ENCODE results near the gene KMO. TPM values are rescaled to one million over a fixed set of nuclear protein-coding genes. Genes with fewer than 3 reads are reported as not detected.

Gene KMO
- total and polyA plus RNA-seq, 8 donors: 0.04 to 0.89 (median 0.23) TPM; not detected in 2

DNA sequence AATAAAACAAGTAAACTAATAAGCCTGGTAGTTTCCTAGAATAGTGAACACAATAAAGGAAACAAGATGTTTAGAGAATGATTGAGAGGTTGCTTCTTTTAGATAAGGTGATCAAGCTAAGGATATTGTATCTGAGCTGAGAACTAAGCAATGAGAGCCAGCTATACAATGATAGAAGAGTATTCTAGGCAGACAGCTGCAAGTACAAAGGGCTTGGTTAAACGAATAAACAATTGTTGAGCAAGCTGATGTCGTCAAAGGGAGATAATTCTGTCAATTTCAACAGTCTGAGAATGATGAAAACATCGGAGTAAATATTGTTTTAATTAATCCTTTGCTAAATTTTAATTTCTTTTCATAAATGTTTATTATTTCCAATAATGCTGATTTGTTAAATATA is 7.2 kb upstream of the KMO start:
- ATAC-seq: no peak
- WGBS, 2 donors: 38 to 45% methylated on average over 3 of the region's 3 CpGs

DNA sequence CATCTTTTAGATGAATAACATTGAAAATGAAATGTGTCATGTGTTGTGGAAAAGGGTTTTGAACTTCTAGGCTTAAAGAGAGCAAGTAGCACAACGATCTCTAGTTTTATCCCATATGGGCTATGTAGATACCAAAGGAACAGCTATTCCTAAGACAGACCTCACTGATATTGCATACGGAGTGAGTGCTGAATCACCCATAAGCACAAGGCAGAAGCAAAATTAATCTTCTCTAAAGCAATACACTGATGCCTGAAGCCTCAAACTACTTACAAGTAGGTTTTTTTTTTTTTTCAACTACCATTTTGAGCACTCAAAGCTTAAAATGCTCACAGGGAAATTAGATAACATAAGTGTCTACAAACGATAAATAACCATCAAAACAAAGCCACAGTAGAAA is 5.0 kb upstream of the KMO start:
- no peak for DNase-seq
- no peak for ATAC-seq
- Histone ChIP-seq H3K4me1 (no peaks in the 10 kb centered on the region), H3K27ac (no peak overlapping the region), H3K4me3 (no peak overlapping the region), H3K9me3 (no peaks in the 10 kb centered on the region), H3K36me3 (no peaks in the 10 kb centered on the region), H3K27me3 (peaks cover 0 to 4% (median 0%) of the 10 kb centered on the region in 4 donors)
- no peak for TF ChIP-seq CTCF (IDR thresholded peaks at IDR 0.05)
- FAIRE-seq: no peak
- 52 to 69% methylated on average over 3 of the region's 3 CpGs for WGBS, 2 donors
- intact Hi-C loops (cut with DNase I): no loop called here

More for the DNA sequence above, 7.2 kb upstream of the KMO start:
- Histone ChIP-seq H3K4me1 (peaks cover 0 to 5% (median 0%) of the 10 kb centered on the region in 3 donors), H3K4me3 (no peak overlapping the region), H3K36me3 (no peaks in the 10 kb centered on the region), H3K9me3 (no peaks in the 10 kb centered on the region), H3K27me3 (peaks cover 0 to 4% (median 0%) of the 10 kb centered on the region in 4 donors), H3K27ac (no peak overlapping the region)
- no peak for TF ChIP-seq CTCF (IDR thresholded peaks at IDR 0.05)
- FAIRE-seq (no peak), DNase-seq (no peak)
- intact Hi-C loops (cut with DNase I): no loop called here

- Histone ChIP-seq H3K4me3 (peak overlapping the region; percentile 6 to 47 (median 26)), H3K4me1 (no peaks in the 10 kb centered on the region), H3K27me3 (no peaks in the 10 kb centered on the region), H3K27ac (peak overlapping the region in 2 of 4 donors; percentile 10 to 67), H3K9me3 (no peaks in the 10 kb centered on the region), H3K36me3 (no peaks in the 10 kb centered on the region)
- DNase-seq (no peak), FAIRE-seq (peak; percentile 87), ATAC-seq (peak; percentile 92 to 97 (median 96))
- intact Hi-C loops (cut with DNase I): loop anchor here in 1 of 3 donors (10.0 kb wide), 1 partner anchor 93 kb away; no protein-coding TSS in a partner anchor
- 1% methylated on average over 11 of the region's 11 CpGs for WGBS, 2 donors
- TF ChIP-seq CTCF (IDR thresholded peaks at IDR 0.05): peak in 3 of 4 donors; percentile 41 to 49 (median 43)
Measured at GRCh38 chr1:241531195-241532161, 700 bp upstream of the KMO start.

- peak in 1 of 4 donors; percentile 29 for ATAC-seq
- no peak for DNase-seq
- no peaks in the 10 kb centered on the region for H3K27me3 ChIP-seq
- H3K9me3 ChIP-seq: no peaks in the 10 kb centered on the region
- H3K4me1 ChIP-seq: no peaks in the 10 kb centered on the region
- 68 to 80% methylated on average over 7 of the region's 7 CpGs for WGBS, 2 donors
- H3K27ac ChIP-seq: no peak overlapping the region
- no peak for FAIRE-seq
- intact Hi-C loops (cut with DNase I): loop anchor here in 1 of 3 donors (10.0 kb wide), 1 partner anchor 92 kb away; no protein-coding TSS in a partner anchor
- H3K36me3 ChIP-seq: no peaks in the 10 kb centered on the region
- no peak for TF ChIP-seq CTCF (IDR thresholded peaks at IDR 0.05)
- no peak overlapping the region for H3K4me3 ChIP-seq
Measured at GRCh38 chr1:241532864-241533263, 686 bp downstream of the KMO start.

All from pancreas (tissue), 10 donors.